22Rv1 (cell line): ENCODE data around the gene HPCAL4.

Experiments
- H3K27ac ChIP-seq: fragments of 450-650 bp; 2 replicates; pipeline ENCODE4 v1.5.1; 2017
- ZFX ChIP-seq: fragments of 450-650 bp; IDR thresholded peaks from 2 replicates; pipeline ENCODE4 v1.6.1; 2017; ENCODE audit warnings: antibody characterized with exemption, borderline replicate concordance
- TF ChIP-seq, protein P1 (sequence below): fragments of 450-650 bp; IDR thresholded peaks from 2 replicates; pipeline ENCODE4 v1.5.1; 2017; ENCODE audit warnings: mild to moderate bottlenecking

The HPCAL4 gene

DNA sequence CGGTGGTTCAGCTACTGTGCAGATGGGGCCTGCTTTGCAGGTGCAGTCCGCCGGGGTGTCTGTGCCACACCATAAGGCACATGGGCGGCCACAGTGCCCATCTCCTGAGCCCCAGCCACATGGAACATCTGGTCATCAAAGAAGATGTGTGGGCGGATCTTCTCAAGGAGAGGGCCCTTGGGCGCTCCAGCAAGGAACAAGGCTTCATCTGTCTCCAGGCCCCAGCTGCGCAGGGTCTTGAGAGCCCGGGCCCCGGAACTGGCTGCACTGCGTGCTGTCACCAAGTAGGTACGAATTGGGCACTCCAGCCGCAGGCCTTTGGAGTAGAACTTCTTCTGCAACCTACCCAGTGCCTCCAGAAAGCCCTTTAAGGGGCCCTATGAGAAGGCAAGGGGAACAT lies 32.1 kb downstream of the HPCAL4 start:
- H3K27ac ChIP-seq, result no peak overlapping the region
- no peak for TF ChIP-seq ZFX
- TF ChIP-seq, protein P1, sequence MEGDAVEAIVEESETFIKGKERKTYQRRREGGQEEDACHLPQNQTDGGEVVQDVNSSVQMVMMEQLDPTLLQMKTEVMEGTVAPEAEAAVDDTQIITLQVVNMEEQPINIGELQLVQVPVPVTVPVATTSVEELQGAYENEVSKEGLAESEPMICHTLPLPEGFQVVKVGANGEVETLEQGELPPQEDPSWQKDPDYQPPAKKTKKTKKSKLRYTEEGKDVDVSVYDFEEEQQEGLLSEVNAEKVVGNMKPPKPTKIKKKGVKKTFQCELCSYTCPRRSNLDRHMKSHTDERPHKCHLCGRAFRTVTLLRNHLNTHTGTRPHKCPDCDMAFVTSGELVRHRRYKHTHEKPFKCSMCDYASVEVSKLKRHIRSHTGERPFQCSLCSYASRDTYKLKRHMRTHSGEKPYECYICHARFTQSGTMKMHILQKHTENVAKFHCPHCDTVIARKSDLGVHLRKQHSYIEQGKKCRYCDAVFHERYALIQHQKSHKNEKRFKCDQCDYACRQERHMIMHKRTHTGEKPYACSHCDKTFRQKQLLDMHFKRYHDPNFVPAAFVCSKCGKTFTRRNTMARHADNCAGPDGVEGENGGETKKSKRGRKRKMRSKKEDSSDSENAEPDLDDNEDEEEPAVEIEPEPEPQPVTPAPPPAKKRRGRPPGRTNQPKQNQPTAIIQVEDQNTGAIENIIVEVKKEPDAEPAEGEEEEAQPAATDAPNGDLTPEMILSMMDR, result no peak

DNA sequence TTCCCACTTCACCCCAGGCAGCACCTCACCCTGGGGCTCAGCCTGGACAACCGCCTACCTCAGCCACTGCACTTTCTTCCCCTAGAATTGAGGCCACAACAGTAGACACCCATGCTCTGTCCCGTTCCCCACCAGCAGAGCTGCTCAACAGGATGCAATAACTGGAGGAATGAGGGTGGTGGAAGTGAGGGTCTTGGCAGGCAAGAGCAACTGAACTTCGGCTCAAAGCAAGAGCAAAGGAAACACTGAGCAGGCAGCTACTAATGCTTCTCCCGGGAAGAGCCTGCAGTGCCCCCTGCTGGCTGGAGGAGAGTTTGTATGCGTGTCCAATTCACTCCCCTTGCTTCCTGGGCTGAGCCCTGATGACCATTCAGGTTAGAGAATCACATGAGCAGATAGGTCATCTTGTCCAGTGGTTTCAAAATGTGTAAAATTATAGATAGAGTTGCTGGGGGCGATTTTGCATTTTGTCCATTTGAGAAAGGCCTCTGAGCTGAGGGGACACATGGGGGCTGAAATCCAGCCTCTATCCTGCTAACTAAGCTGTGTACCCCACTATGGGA lies 33.2 kb downstream of the HPCAL4 start:
- TF ChIP-seq, protein P1, result peak; percentile 94
- no peak for TF ChIP-seq ZFX

DNA sequence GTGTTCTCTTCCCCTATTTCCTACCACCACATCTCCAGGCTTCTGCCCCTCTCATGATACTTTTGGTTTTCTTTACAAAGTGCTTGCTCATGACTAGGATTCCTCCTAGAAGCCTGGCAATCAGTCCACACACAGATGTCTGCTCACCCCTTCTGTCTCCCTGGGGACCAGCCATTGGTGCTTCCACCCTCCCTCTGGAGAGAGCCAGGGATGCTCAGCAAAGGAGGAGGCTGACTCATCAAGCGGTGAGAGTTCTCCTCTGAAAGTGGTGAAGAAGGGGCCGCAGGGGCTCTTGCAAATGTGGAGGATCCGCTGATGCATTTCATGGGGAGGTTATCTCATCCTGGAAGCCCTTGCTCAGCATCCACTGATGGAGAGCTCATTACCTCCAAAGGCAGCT lies 33.8 kb downstream of the HPCAL4 start:
- TF ChIP-seq, protein P1, result no peak
- TF ChIP-seq ZFX, result no peak
- no peak overlapping the region for H3K27ac ChIP-seq

More for the DNA sequence above, 33.2 kb downstream of the HPCAL4 start:
- no peak overlapping the region for H3K27ac ChIP-seq

DNA sequence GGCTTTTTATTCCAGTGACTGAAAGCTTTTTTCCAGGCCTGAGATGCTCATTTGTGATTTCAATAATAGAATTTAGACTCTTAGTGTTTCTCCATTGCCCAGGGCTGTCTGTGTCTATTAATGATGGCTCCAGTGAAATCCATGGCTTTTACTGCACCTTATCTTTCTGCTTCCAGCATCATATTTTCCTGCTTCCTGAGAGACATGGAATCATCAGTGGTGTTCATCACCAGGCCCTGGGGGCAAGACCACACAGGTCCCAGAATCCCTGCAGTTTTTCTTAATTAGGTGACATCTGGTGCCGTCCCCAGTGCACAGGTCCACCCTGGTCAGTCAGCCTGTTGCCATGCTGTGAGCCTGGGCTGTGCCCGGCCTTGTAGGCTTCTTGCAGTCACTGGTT lies 34.8 kb downstream of the HPCAL4 start:
- no peak for TF ChIP-seq ZFX
- TF ChIP-seq, protein P1, result no peak
- no peak overlapping the region for H3K27ac ChIP-seq

DNA sequence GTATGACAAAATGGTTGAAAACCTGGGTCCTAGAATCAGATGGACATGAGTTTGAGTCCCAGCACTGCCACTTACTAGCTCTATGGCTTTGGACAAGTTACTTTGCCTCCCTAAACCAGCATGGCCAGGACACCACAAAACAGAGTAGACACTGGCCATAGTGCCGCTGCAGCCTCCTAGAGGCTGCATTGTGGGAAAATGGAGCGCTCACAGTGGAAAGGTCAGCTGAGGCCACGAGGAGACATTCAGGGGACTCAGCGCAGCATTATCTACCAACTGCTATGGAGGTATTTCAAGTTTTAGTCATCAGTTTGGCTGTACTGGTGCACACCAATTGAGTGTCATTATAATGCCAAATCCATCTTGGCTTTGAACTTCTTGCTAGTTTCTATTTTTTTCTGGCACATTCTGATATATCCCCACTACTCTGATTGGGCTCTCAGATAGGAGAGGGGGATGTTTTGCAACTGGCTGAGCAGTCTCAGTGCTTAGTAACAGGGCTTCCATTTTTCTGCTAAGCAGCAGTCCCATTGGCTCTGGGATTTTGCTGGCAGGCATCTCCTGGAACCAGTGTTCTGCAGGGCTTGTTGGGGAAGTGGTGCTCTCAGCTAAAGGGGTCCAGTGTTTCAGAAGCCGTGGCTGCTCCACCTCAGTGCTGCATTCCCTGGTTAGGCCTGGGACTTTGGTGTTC lies 35.5 kb downstream of the HPCAL4 start:
- TF ChIP-seq ZFX, result no peak
- H3K27ac ChIP-seq, result no peak overlapping the region

DNA sequence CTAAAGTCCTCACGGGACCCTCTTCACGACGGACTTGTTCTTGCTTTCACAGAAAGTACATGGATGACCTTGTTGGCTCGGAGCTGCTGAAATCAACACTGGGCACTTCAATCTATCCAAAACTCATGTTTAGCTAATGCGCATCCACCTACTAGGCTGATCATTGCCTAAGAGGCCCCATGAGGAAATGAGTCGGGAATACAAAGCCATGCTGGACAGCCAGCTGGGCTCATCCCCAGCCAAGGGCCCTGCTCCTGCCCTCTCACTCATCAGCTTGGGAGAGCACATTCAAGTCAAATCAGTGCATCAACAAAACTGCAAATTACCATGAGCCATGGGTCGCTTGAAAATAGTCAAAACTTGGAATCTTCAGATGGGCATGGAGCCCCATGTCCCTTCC lies 36.9 kb downstream of the HPCAL4 start:
- TF ChIP-seq, protein P1, result no peak
- no peak for TF ChIP-seq ZFX

DNA sequence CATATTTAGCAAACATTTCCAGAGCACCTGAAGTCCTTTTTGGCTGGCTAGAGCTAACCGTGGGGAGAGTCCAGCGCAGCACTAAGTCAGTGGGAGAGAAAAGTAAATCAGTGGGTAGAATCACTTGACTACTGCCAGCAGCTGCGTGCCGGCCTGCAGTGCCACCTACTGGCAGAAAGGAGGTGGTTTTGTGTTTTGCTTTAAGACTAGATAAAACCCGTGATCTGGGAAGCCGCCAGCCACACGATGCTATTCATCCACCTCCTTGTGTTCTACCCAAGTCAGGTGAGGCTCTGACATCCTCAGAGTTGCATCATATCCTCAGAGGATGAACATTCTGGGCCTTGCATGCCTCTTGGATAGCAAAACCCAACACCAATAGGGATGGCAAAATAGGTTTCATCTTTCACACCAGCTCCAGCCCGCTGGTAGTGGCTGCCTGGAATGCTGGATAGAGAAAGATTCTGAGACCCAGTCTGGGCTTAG lies 37.6 kb downstream of the HPCAL4 start:
- no peak overlapping the region for H3K27ac ChIP-seq

More for the DNA sequence above, 36.9 kb downstream of the HPCAL4 start:
- H3K27ac ChIP-seq, result no peak overlapping the region

More for the DNA sequence above, 37.6 kb downstream of the HPCAL4 start:
- TF ChIP-seq ZFX, result no peak
- TF ChIP-seq, protein P1, result peak; percentile 95
